Gastroesophageal sphincter (tissue), 4 donors: Measurements from ENCODE around the gene DPYD. TPM values are rescaled to one million over a fixed set of nuclear protein-coding genes. Genes with fewer than 3 reads are reported as not detected.

ENCODE experiments used
- ATAC-seq: fragments of 150-250 bp; one replicate; pipeline ENCODE4 v1.9.1; 2016; ENCODE audit warnings: mild to moderate bottlenecking, moderate library complexity
- H3K27ac ChIP-seq, 4 donors: fragments of 200-600 bp; sonication (generic) in 3 of 4; 1 replicate in 3 of 4; 2 replicates in 1 of 4; pipeline ENCODE4 v1.5.1; 2016 to 2019
- H3K27me3 ChIP-seq: fragments of 200-600 bp; sonication (generic); one replicate; pipeline ENCODE4 v1.5.1; 2019
- H3K36me3 ChIP-seq, 2 donors: fragments of 200-600 bp; sonication (generic); one replicate each; pipeline ENCODE4 v1.5.1; 2019; ENCODE audit warnings: control low read depth in 1 of 2
- H3K4me1 ChIP-seq, 3 donors: fragments of 200-600 bp; sonication (generic); 1 replicate in 2 of 3; 2 replicates in 1 of 3; pipeline ENCODE4 v1.5.1; 2016 to 2019; ENCODE audit warnings: control low read depth in 2 of 3
- H3K4me3 ChIP-seq, 2 donors: fragments of 200-600 bp; sonication (generic); one replicate each; pipeline ENCODE4 v1.5.1; 2019; ENCODE audit warnings: mild to moderate bottlenecking in 1 of 2, moderate library complexity in 1 of 2
- H3K9me3 ChIP-seq, 3 donors: fragments of 200-600 bp; sonication (generic); one replicate each; pipeline ENCODE4 v1.5.1; 2017 to 2019; ENCODE audit warnings: control low read depth in 2 of 3
- CTCF ChIP-seq, 4 experiments: fragments of 200-600 bp in 2 of 4; fragments of 450-650 bp in 2 of 4; sonication (generic) in 1 of 4; IDR thresholded peaks; one replicate each; pipeline ENCODE4 v1.5.1; 2017 to 2019; ENCODE audit warnings: antibody characterized with exemption in 4 of 4, mild to moderate bottlenecking in 2 of 4, moderate library complexity in 2 of 4
- EP300 ChIP-seq: sonication (generic); formaldehyde crosslinking; IDR thresholded peaks from one replicate; pipeline ENCODE4 v1.6.1; 2017; ENCODE audit warnings: antibody characterized with exemption, mild to moderate bottlenecking
- POLR2A ChIP-seq, 2 donors: fragments of 450-650 bp; IDR thresholded peaks; one replicate each; pipeline ENCODE4 v1.6.1; 2017; ENCODE audit warnings: antibody characterized with exemption in 2 of 2, mild to moderate bottlenecking in 2 of 2, moderate library complexity in 1 of 2
- POLR2AphosphoS5 ChIP-seq: sonication (generic); formaldehyde crosslinking; IDR thresholded peaks from one replicate; pipeline ENCODE4 v1.6.1; 2017; ENCODE audit warnings: antibody characterized with exemption
- WGBS, 2 donors: methylation state at CpG; one replicate each; pipeline ENCODE4 v1.1.5; 2018; ENCODE audit warnings: low coverage in 1 of 2; 5-methylcytosine and 5-hydroxymethylcytosine counted together
- total RNA-seq, 4 donors: library from RNA; depleted of rRNA; stranded (reverse); fragments of >200 nt; gene quantifications; one replicate each; pipeline ENCODE4 v1.1.0, GENCODE V29; 2016

The DPYD gene
- total RNA-seq, 4 donors from 2014 or later = 31.2 to 53.0 (median 43.2) TPM

- WGBS, 2 donors = 85 to 100% methylated on average over 4 of the region's 6 CpGs
- TF ChIP-seq POLR2A (IDR thresholded peaks at IDR 0.05) (no peak), POLR2AphosphoS5 (no peak), EP300 (no peak), CTCF (IDR thresholded peaks at IDR 0.05) (no peak)
- no peak for ATAC-seq
Observed at GRCh38 chr1:97186381-97186780, 734.5 kb downstream of the DPYD start.

DNA sequence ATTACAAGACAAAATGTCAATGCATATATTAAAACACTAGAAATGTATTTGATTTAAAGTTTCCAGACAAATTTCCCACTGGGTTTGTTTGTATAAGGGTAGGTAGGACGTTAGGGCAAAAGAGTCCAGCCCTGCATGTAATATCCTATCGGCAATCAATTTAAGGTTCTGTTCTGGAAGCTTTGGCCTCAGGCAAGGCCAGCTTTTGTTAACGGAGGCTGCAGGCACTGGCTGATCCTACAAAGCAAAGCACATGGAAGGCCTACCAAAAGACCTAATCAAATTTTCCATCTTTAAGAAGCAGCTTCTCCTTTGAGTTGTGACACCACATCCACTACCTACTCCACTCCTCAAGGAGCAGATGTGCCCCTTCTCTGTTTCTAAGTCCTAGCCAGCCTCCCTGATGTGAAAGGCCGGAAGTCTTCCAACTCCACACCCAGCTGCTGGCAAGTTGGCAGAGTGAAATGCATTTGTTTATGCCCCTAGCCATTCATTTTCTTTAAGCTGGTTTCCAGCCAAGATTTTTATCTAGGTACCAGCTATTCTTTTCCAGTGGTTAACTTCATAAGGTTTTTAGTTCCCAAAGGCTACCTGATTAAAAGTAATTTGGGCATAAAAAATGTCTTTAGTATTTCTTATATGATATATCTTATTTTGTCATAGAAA is 746.7 kb downstream of the DPYD start:
- Histone ChIP-seq H3K9me3 (no peaks in the 10 kb centered on the region), H3K4me3 (no peak overlapping the region), H3K4me1 (no peaks in the 10 kb centered on the region), H3K27ac (no peak overlapping the region), H3K27me3 (no peaks in the 10 kb centered on the region), H3K36me3 (no peaks in the 10 kb centered on the region)
- TF ChIP-seq POLR2A (IDR thresholded peaks at IDR 0.05) (no peak), CTCF (IDR thresholded peaks at IDR 0.05) (no peak), POLR2AphosphoS5 (no peak), EP300 (no peak)
- no peak for ATAC-seq
- 68 to 71% methylated on average over 4 of the region's 4 CpGs for WGBS, 2 donors

More at GRCh38 chr1:97186381-97186780, 734.5 kb downstream of the DPYD start:
- Histone ChIP-seq H3K27me3 (no peaks in the 10 kb centered on the region), H3K9me3 (no peaks in the 10 kb centered on the region), H3K4me3 (no peak overlapping the region), H3K27ac (no peak overlapping the region), H3K36me3 (peaks cover 0 to 8% of the 10 kb centered on the region in 2 donors), H3K4me1 (no peaks in the 10 kb centered on the region)

DNA sequence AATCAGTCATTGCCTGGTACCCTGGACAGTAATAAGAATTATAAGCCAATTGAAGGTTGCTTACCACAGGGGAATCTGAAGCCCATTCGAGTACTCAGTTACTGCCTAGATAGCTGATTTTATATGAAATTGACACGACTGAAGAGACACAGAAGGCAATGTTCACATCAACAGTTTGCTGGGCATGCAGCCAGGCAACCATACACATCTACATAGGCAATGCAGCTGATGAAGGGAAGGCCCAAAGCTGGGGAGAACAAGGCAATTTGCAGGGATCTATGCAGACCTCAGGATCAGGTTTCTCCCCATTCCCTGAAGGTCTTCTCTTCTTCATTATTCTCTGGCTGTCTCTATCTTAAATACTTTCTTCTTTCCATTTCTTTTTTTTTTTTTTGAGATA is 750.5 kb downstream of the DPYD start:
- no peak for ATAC-seq
- H3K27ac ChIP-seq = no peak overlapping the region
- H3K36me3 ChIP-seq = no peaks in the 10 kb centered on the region
- no peaks in the 10 kb centered on the region for H3K4me1 ChIP-seq
- no peak overlapping the region for H3K4me3 ChIP-seq
- TF ChIP-seq POLR2A (IDR thresholded peaks at IDR 0.05) = no peak
- no peak for TF ChIP-seq EP300
- TF ChIP-seq CTCF (IDR thresholded peaks at IDR 0.05) = no peak
- 80 to 94% methylated on average over 2 of the region's 2 CpGs for WGBS, 2 donors
- H3K27me3 ChIP-seq = no peaks in the 10 kb centered on the region
- no peaks in the 10 kb centered on the region for H3K9me3 ChIP-seq

- Histone ChIP-seq H3K4me1 (no peaks in the 10 kb centered on the region), H3K27ac (no peak overlapping the region), H3K36me3 (no peaks in the 10 kb centered on the region), H3K4me3 (no peak overlapping the region), H3K9me3 (peaks cover 0 to 10% (median 0%) of the 10 kb centered on the region in 3 donors), H3K27me3 (no peaks in the 10 kb centered on the region)
- 83 to 100% methylated on average over 1 of the region's 1 CpG for whole genome bisulfite sequencing, 2 donors
- ATAC-seq = no peak
- TF ChIP-seq EP300 = no peak
- no peak for TF ChIP-seq POLR2AphosphoS5
- TF ChIP-seq CTCF (IDR thresholded peaks at IDR 0.05) = no peak
- TF ChIP-seq POLR2A (IDR thresholded peaks at IDR 0.05) = no peak
Observed at GRCh38 chr1:97168056-97168455, 752.8 kb downstream of the DPYD start.

DNA sequence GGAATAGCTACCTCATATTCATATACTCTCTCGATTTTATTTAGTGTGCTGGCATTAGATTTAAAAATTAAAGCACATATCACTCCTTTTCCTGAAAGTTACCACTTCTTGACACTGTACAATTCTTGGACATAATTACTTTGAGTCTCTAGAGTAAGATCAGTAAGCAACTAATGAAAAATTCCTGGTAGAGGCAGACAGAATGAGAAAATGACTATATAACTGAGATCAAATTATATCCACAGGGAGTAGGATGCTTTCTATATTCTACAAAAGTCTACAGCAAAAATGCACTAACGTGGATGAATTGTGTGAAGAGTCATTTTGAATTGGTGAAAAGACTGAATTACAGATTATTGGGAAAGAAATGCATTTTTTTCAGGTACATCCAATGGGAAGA is 753.6 kb downstream of the DPYD start:
- ATAC-seq = no peak
- H3K27ac ChIP-seq = no peak overlapping the region
- TF ChIP-seq POLR2A (IDR thresholded peaks at IDR 0.05) (no peak), POLR2AphosphoS5 (no peak), EP300 (no peak), CTCF (IDR thresholded peaks at IDR 0.05) (no peak)
- no peaks in the 10 kb centered on the region for H3K4me1 ChIP-seq
- 73 to 95% methylated on average over 2 of the region's 2 CpGs for WGBS, 2 donors
- no peaks in the 10 kb centered on the region for H3K36me3 ChIP-seq
- no peak overlapping the region for H3K4me3 ChIP-seq
- no peaks in the 10 kb centered on the region for H3K27me3 ChIP-seq
- peaks cover 0 to 10% (median 0%) of the 10 kb centered on the region in 3 donors for H3K9me3 ChIP-seq
